Adrenal gland (tissue), 5 donors: ENCODE measurements around the gene CD72.

Experiments
- CTCF ChIP-seq, 6 experiments: fragments of 450-650 bp in 4 of 6; fragments of 200-600 bp in 2 of 6; sonication (generic) in 1 of 6; IDR thresholded peaks; 1 replicate in 5 of 6; 2 replicates in 1 of 6; pipeline versions ENCODE4 v1.5.1 to v1.8.0; 2016 to 2021; ENCODE audit warnings: antibody characterized with exemption in 6 of 6, mild to moderate bottlenecking in 2 of 6, moderate library complexity in 1 of 6
- POLR2A ChIP-seq, 2 donors: fragments of 450-650 bp; IDR thresholded peaks; one replicate each; pipeline ENCODE4 v1.6.1; 2017; ENCODE audit warnings: antibody characterized with exemption in 2 of 2, mild to moderate bottlenecking in 2 of 2, moderate library complexity in 1 of 2
- donor health status: DM: no; HTN: no; CAD: no.

DNA sequence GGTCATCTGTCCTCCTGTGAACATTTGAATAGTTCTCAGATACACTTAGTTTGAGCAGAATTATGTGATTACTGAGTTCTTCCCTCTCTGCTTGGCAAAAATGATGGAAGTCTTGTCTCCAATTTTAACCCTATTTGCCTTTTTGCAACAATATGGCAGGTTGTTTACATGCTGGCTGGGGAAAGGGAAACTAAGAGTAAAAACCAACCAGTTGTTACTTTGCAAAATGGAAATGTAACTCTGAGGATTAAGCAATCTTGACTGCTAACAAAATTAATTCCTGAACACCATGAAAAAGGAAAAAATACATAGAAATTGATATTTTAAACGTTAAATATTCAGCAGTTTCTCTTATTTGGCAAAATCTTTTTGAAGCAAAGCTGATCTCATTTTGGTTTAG lies 21.4 kb upstream of the CD72 start:
- no peak for TF ChIP-seq POLR2A (IDR thresholded peaks at IDR 0.05)
- TF ChIP-seq CTCF (IDR thresholded peaks at IDR 0.05) = no peak
